GM12878 (cell line): ENCODE data around the gene NT5M.

ENCODE experiments used
- CHD1 ChIP-seq: IDR thresholded peaks from 2 replicates; pipeline ENCODE4 v1.6.1; 2012; ENCODE audit warnings: low read depth, low read length, improper control_type of control experiment
- E2F8 ChIP-seq: fragments of 450-650 bp; IDR thresholded peaks from 2 replicates; pipeline ENCODE4 v1.6.1; 2018; ENCODE audit warnings: mild to moderate bottlenecking, low read depth, moderate library complexity; ENCODE audit not compliant: partially characterized antibody
- EZH2 ChIP-seq: IDR thresholded peaks from 2 replicates; pipeline ENCODE4 v1.6.1; 2012; ENCODE audit warnings: low read depth, mild to moderate bottlenecking, control low read depth, inconsistent platforms, low read length, borderline replicate concordance; ENCODE audit not compliant: control insufficient read depth
- NR2C2 ChIP-seq: IDR thresholded peaks from 2 replicates; pipeline ENCODE4 v1.6.1; 2011; ENCODE audit warnings: borderline replicate concordance, low read depth; ENCODE audit not compliant: control insufficient read depth, insufficient read length
- POLR2AphosphoS5 ChIP-seq: IDR thresholded peaks from 2 replicates; pipeline ENCODE4 v1.6.1; 2011; ENCODE audit warnings: mild to moderate bottlenecking, low read length, inconsistent platforms
- SIN3A ChIP-seq: IDR thresholded peaks from 2 replicates; pipeline ENCODE4 v1.6.1; 2012; ENCODE audit warnings: low read depth, low read length, improper control_type of control experiment
- TBL1XR1 ChIP-seq: IDR thresholded peaks from 2 replicates; pipeline ENCODE4 v1.6.1; 2012; ENCODE audit warnings: low read depth, low read length, improper control_type of control experiment
- ZNF24 ChIP-seq: fragments of 450-650 bp; IDR thresholded peaks from 2 replicates; pipeline ENCODE4 v1.6.1; 2017; ENCODE audit warnings: antibody characterized with exemption, mild to moderate bottlenecking
- TF ChIP-seq, protein P1 (sequence below), 3 experiments: IDR thresholded peaks in 2 of 3; conservative IDR thresholded peaks in 1 of 3; 2 replicates each; pipeline ENCODE4 v1.5.1; 2011; ENCODE audit warnings: low read depth in 3 of 3, low read length in 3 of 3, mild to moderate bottlenecking in 3 of 3, control low read depth in 2 of 3, moderate library complexity in 2 of 3, inconsistent platforms in 1 of 3, mixed read lengths in 1 of 3; ENCODE audit not compliant: control insufficient read depth in 2 of 3, insufficient read depth in 1 of 3; ENCODE audit errors: extremely low read depth in 1 of 3
- TF ChIP-seq, protein P2 (sequence below): IDR thresholded peaks from 2 replicates; pipeline ENCODE4 v1.6.1; 2012; ENCODE audit warnings: low read depth, low read length, improper control_type of control experiment

DNA sequence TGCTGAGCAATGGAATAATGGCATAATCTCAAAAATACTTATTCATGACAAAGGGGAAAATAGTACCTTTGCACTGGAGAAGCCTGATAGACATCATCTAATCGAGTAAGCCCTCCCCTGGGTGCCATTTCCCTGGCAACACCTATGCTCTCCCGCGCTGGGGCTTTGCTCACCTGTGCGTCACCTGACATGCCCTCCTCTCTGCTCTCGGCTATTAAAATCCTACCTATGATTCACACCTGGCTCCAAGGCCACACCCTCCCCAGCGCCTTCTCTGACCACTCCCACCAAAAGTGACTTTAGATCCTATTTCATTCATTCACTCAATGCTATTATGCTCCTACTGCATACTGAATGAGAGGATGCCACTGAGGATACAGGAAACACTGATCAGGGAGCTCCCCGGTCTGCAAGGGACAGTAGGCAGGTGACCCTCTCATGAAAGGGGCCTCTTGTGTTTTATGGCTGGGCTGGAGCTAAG is 83.9 kb downstream of the NT5M start:
- TF ChIP-seq POLR2AphosphoS5 = no peak
- no peak for TF ChIP-seq SIN3A
- TF ChIP-seq, protein P1, sequence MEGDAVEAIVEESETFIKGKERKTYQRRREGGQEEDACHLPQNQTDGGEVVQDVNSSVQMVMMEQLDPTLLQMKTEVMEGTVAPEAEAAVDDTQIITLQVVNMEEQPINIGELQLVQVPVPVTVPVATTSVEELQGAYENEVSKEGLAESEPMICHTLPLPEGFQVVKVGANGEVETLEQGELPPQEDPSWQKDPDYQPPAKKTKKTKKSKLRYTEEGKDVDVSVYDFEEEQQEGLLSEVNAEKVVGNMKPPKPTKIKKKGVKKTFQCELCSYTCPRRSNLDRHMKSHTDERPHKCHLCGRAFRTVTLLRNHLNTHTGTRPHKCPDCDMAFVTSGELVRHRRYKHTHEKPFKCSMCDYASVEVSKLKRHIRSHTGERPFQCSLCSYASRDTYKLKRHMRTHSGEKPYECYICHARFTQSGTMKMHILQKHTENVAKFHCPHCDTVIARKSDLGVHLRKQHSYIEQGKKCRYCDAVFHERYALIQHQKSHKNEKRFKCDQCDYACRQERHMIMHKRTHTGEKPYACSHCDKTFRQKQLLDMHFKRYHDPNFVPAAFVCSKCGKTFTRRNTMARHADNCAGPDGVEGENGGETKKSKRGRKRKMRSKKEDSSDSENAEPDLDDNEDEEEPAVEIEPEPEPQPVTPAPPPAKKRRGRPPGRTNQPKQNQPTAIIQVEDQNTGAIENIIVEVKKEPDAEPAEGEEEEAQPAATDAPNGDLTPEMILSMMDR (IDR thresholded peaks at IDR 0.05 in 2 of 3, conservative IDR thresholded peaks at IDR 0.05 in 1 of 3; ENCODE audit: control insufficient read depth in 2 of 3, extremely low read depth in 1 of 3, insufficient read depth in 1 of 3, low read depth in 3 of 3, low read length in 3 of 3) = no peak
- no peak for TF ChIP-seq E2F8
- TF ChIP-seq, protein P2, sequence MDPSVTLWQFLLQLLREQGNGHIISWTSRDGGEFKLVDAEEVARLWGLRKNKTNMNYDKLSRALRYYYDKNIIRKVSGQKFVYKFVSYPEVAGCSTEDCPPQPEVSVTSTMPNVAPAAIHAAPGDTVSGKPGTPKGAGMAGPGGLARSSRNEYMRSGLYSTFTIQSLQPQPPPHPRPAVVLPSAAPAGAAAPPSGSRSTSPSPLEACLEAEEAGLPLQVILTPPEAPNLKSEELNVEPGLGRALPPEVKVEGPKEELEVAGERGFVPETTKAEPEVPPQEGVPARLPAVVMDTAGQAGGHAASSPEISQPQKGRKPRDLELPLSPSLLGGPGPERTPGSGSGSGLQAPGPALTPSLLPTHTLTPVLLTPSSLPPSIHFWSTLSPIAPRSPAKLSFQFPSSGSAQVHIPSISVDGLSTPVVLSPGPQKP = no peak
- no peak for TF ChIP-seq NR2C2
- TF ChIP-seq ZNF24 = no peak
- TF ChIP-seq CHD1 = no peak
- TF ChIP-seq EZH2 = no peak
- no peak for TF ChIP-seq TBL1XR1
